ENCODE results near the gene ADGRB3. TPM values are rescaled to one million over a fixed set of nuclear protein-coding genes. Genes with fewer than 3 reads are reported as not detected.
"Not testable (repeated sequence)": the region's sequence is repeated elsewhere in the genome, so short reads cannot be mapped to it uniquely, and the experiment has no call there.

Gene ADGRB3
- total RNA-seq, 2 donors from 2014 or later, result not detected

DNA sequence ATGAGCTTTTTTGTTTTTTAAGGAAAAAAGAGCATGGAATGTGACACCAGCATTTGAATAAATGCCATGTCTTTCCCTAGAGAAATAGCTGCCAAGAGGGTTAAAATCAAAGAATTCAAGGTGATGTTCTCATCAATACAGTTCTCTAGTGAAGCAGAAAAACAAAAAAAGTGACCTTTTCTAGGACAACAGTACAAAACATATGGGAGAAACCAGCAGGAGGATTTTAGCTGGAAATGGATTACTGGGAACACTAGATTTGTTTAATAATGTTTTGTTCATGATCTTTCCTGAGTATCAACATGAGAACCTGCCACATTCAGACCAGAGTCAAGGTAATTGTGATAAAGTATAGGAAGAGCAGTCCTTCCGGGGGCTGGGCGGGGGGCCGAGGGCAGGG, 789.5 kb downstream of the ADGRB3 start:
- H3K9me3 Mint-ChIP-seq, result peaks cover 18% of the 10 kb centered on the region
- H3K27me3 Mint-ChIP-seq, result no peaks in the 10 kb centered on the region
- H3K36me3 Mint-ChIP-seq, result no peaks in the 10 kb centered on the region
- DNase-seq (ENCODE audit: low spot score), result no peak
- no peaks in the 10 kb centered on the region for H3K4me1 Mint-ChIP-seq (ENCODE audit: low read depth in 2 of 2)
- H3K27ac Mint-ChIP-seq, result no peak overlapping the region
- H3K4me3 Mint-ChIP-seq, result no peak overlapping the region
- ATAC-seq, result no peak

- Mint-ChIP-seq H3K36me3 (no peaks in the 10 kb centered on the region), H3K4me1 (ENCODE audit: low read depth in 2 of 2) (no peaks in the 10 kb centered on the region), H3K27ac (no peak overlapping the region), H3K9me3 (peaks cover 7% of the 10 kb centered on the region), H3K4me3 (no peak overlapping the region), H3K27me3 (no peaks in the 10 kb centered on the region)
- ATAC-seq (no peak), DNase-seq (ENCODE audit: low spot score) (no peak)
These were observed 792.8 kb downstream of the ADGRB3 start for GRCh38 chr6:69427882-69428281.

DNA sequence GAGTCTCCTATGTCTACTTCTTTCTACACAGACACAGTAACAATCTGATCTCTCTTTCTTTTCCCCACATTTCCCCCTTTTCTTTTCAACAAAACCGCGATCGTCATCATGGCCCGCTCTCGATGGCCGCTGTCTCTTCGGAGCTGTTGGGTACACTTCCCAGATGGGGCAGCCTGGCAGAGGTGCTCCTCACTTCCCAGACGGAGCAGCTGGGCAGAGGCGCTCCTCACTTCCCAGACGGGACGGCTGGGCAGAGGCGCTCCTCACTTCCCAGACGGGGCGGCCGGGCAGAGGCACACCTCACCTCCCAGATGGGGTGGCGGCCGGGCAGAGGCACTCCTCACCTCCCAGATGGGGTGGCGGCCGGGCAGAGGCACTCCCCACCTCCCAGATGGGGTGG, 797.1 kb downstream of the ADGRB3 start:
- H3K4me1 Mint-ChIP-seq (ENCODE audit: low read depth in 2 of 2); H3K9me3 Mint-ChIP-seq; H3K4me3 Mint-ChIP-seq; H3K36me3 Mint-ChIP-seq; ATAC-seq; H3K27me3 Mint-ChIP-seq; DNase-seq (ENCODE audit: low spot score); H3K27ac Mint-ChIP-seq: not testable (repeated sequence)

DNA sequence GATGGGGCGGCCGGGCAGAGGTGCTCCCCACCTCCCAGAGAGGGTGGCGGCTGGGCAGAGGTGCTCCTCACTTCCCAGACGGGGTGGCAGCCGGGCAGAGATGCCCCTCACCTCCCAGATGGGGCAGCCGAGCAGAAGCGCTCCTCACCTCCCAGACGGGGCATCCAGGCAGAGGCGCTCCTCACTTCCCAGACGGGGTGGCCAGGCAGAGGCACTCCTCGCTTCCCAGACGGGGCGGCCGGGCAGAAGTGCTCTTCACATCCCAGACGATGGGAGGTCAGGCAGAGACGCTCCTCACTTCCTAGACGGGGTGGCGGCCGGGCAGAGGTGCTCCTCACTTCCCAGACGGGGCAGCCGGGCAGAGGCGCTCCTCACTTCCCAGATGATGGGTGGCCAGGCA, 798.0 kb downstream of the ADGRB3 start:
- not testable (repeated sequence) for ATAC-seq; H3K27ac Mint-ChIP-seq; DNase-seq (ENCODE audit: low spot score); H3K4me1 Mint-ChIP-seq (ENCODE audit: low read depth in 2 of 2); H3K9me3 Mint-ChIP-seq; H3K4me3 Mint-ChIP-seq; H3K27me3 Mint-ChIP-seq; H3K36me3 Mint-ChIP-seq

GRCh38 chr6:69438113-69438512, 803.0 kb downstream of the ADGRB3 start:
- ATAC-seq (no peak), DNase-seq (ENCODE audit: low spot score) (no peak)
- no peak overlapping the region for H3K27ac Mint-ChIP-seq
- peaks cover 6% of the 10 kb centered on the region for H3K36me3 Mint-ChIP-seq
- no peaks in the 10 kb centered on the region for H3K27me3 Mint-ChIP-seq
- H3K9me3 Mint-ChIP-seq, result peaks cover 17% of the 10 kb centered on the region
- H3K4me3 Mint-ChIP-seq, result no peak overlapping the region
- no peaks in the 10 kb centered on the region for H3K4me1 Mint-ChIP-seq (ENCODE audit: low read depth in 2 of 2)

Data from natural killer cell treated with Interleukin-12 subunit alpha and Interleukin-12 subunit beta and Interleukin-15 and Interleukin-18, amount 100 ng/mL, for 72 hours (primary cell).